GM18519 (cell line): Measurements from ENCODE around the gene KRT20.
"Not testable (repeated sequence)": the region's sequence is repeated elsewhere in the genome, so short reads cannot be mapped to it uniquely, and the experiment has no call there.

Experiments
- ATAC-seq: cut with Tn5 transposase; IDR thresholded peaks from one replicate; pipeline ENCODE4 v1.9.1; 2021; ENCODE audit warnings: mild to moderate bottlenecking, moderate library complexity; ENCODE audit not compliant: unreplicated experiment, low FRiP score

KRT20 gene

GRCh38 chr17:40901981-40902474 lies 17.0 kb upstream of the KRT20 start:
- no peak for ATAC-seq

GRCh38 chr17:40900809-40901356 lies 15.8 kb upstream of the KRT20 start:
- ATAC-seq, result no peak

- no peak for ATAC-seq
Observed at GRCh38 chr17:40896916-40897455, 11.9 kb upstream of the KRT20 start.

- ATAC-seq, result no peak
Observed at GRCh38 chr17:40895106-40895730, 10.2 kb upstream of the KRT20 start.

GRCh38 chr17:40888196-40888720 lies 3.2 kb upstream of the KRT20 start:
- no peak for ATAC-seq

GRCh38 chr17:40886090-40886489 lies 1.0 kb upstream of the KRT20 start:
- no peak for ATAC-seq

- no peak for ATAC-seq
Observed at GRCh38 chr17:40883626-40884334, 1.3 kb downstream of the KRT20 start.

GRCh38 chr17:40883031-40883430 lies 2.0 kb downstream of the KRT20 start:
- ATAC-seq, result no peak

GRCh38 chr17:40879026-40879425 lies 6.0 kb downstream of the KRT20 start:
- ATAC-seq, result no peak

- ATAC-seq, result no peak
Observed at GRCh38 chr17:40878044-40878443, 7.0 kb downstream of the KRT20 start.

- ATAC-seq, result no peak
Observed at GRCh38 chr17:40873801-40874200, 11.2 kb downstream of the KRT20 start.

- ATAC-seq, result no peak
Observed at GRCh38 chr17:40873255-40873654, 11.8 kb downstream of the KRT20 start.

- no peak for ATAC-seq
Observed at GRCh38 chr17:40872416-40872815, 12.6 kb downstream of the KRT20 start.

GRCh38 chr17:40871316-40871715 lies 13.7 kb downstream of the KRT20 start:
- no peak for ATAC-seq

GRCh38 chr17:40870136-40870535 lies 14.9 kb downstream of the KRT20 start:
- ATAC-seq, result no peak

GRCh38 chr17:40866838-40867237 lies 18.2 kb downstream of the KRT20 start, which contains the start of gene KRT12:
TSS of gene KRT12 (minus strand) at chr17:40867223. CDS start at chr17:40867186, 37 bp downstream.
- ATAC-seq, result no peak

GRCh38 chr17:40864661-40865390 lies 20.2 kb downstream of the KRT20 start:
- ATAC-seq, result no peak

GRCh38 chr17:40862985-40863733 lies 21.9 kb downstream of the KRT20 start:
- no peak for ATAC-seq

GRCh38 chr17:40859536-40859935 lies 25.5 kb downstream of the KRT20 start:
- no peak for ATAC-seq

- ATAC-seq, result not testable (repeated sequence)
Observed at GRCh38 chr17:40858667-40859066, 26.4 kb downstream of the KRT20 start.
